K562 (cell line): Measurements from ENCODE around the gene GAD1. TPM values are rescaled to one million over a fixed set of nuclear protein-coding genes. Genes with fewer than 3 reads are reported as not detected.

Experiments used
- ARID1B ChIP-seq: fragments of 450-650 bp; IDR thresholded peaks from 2 replicates; pipeline ENCODE4 v1.6.1; 2016; ENCODE audit warnings: antibody characterized with exemption, mild to moderate bottlenecking, inconsistent platforms
- CXXC5 ChIP-seq: fragments of 250-450 bp; sonication (Bioruptor Pico); IDR thresholded peaks from 2 replicates; pipeline ENCODE4 v1.8.0; 2022; ENCODE audit warnings: inconsistent platforms, mild to moderate bottlenecking, moderate library complexity
- EGR1 ChIP-seq: fragments of 450-650 bp; conservative IDR thresholded peaks from 2 replicates; pipeline ENCODE4 v1.6.1; 2017; ENCODE audit warnings: mild to moderate bottlenecking
- KDM1A ChIP-seq, 2 experiments: fragments of 450-650 bp; IDR thresholded peaks; 2 replicates each; pipeline ENCODE4 v1.6.1; 2016; ENCODE audit warnings: mild to moderate bottlenecking in 2 of 2
- MEIS2 ChIP-seq: fragments of 450-650 bp; IDR thresholded peaks from 2 replicates; pipeline ENCODE4 v1.6.1; 2014; ENCODE audit warnings: mild to moderate bottlenecking; ENCODE audit not compliant: partially characterized antibody
- MYC ChIP-seq, 2 experiments: fragments of 250-450 bp in 1 of 2; sonication (Bioruptor Pico) in 1 of 2; IDR thresholded peaks; 2 replicates each; pipeline versions ENCODE4 v1.5.1 to v1.6.1; 2012 to 2021; ENCODE audit warnings: low read depth in 2 of 2, borderline replicate concordance in 1 of 2, improper control_type of control experiment in 1 of 2, low read length in 1 of 2, mild to moderate bottlenecking in 1 of 2, moderate library complexity in 1 of 2
- PHB2 ChIP-seq: fragments of 450-650 bp; IDR thresholded peaks from 2 replicates; pipeline ENCODE4 v1.6.1; 2017; ENCODE audit warnings: low read depth
- PTRF ChIP-seq: fragments of 450-650 bp; IDR thresholded peaks from 2 replicates; pipeline ENCODE4 v1.6.1; 2016; ENCODE audit warnings: mild to moderate bottlenecking, missing genetic modification characterization, missing compliant biosample characterization
- polyA plus RNA-seq, 8 experiments: library from polyadenylated mRNA; depleted of rRNA in 4 of 8; stranded (reverse) in 5 of 8; unstranded in 3 of 8; fragments of >200 nt; fragmentation: Nextera tagmentation in 2 of 8; fragmentation: Illumina TruSeq in 1 of 8; extraction: Ambion mirVana in 2 of 8; extraction: Trizol in 1 of 8; gene quantifications; 2 replicates each; pipeline versions ENCODE4 v1.2.1 to v1.2.3, GENCODE V29; 2011 to 2014; ENCODE audit warnings: inconsistent platforms in 1 of 8, missing spikeins in 1 of 8
- total RNA-seq, 7 experiments: library from RNA; depleted of rRNA in 6 of 7; stranded (reverse); fragments of >200 nt in 6 of 7; fragmentation: Illumina TruSeq in 2 of 7; extraction: Trizol in 2 of 7; gene quantifications; 2 replicates each; pipeline versions ENCODE4 v1.2.1 to v1.2.3, GENCODE V29; 2011 to 2021; ENCODE audit warnings: low replicate concordance in 1 of 7
- TF ChIP-seq, protein P1 (sequence below): fragments of 250-450 bp; sonication (Bioruptor Pico); IDR thresholded peaks from 2 replicates; pipeline ENCODE4 v1.5.0; 2022; ENCODE audit warnings: mild to moderate bottlenecking

GAD1 gene
- total and polyA plus RNA-seq, 9 of the 15 experiments (the other 6 are each of a cell fraction or from before 2014, with no cell fraction given), result 2.7 to 29.1 (median 15.7) TPM

DNA sequence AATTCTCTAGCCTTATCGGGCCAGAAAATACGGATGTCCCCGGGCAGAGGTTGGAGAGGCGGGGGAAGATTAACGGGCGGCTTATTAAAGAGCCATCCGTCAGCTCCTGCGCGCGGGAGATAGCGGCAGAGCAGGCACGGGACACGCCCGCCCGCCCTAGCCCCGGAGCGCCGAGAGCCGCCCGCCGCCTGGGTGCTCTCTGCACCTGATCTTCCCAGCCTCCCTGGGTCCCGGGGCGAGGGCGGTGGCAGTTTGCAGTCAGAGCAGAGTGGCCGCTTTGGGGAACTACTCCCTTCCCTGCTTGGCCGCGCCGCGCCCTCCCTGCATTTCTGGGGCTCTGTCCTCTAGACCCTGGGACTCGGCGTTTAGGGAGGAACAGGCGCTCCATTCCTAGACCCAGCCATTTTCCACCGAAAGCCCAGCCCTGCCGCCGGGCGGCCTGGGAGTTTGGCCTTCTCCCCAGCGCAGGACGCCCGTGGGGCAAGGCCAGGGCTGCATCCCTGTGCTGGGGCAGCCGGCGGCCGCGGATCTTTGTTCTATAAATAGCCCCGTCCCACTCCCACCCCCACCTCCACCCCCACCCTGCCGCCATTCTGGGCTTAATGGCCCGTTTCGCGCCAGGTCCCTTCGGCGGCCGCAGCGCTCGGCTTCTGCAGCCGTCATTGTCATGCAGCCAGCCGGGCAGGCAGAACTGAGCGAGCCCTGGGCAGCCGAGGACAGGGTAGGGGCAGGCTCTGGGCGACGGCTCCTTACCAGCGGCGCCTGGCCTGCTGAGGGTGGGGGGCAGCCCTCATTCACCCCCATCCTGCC is 6.6 kb downstream of the GAD1 start (continued):
- TF ChIP-seq KDM1A (IDR thresholded peaks at IDR 0.05) (peak in 1 of 2 experiments; percentile 52; a peak in 2 of 4 replicates), PHB2 (0 out of 2 replicates have a peak, but pooled peaks have one; percentile 29), EGR1 (no peak), ARID1B (peak; percentile 91), MEIS2 (peak; percentile 67), CXXC5 (CRISPR knock-in tag) (peak; percentile 95), PTRF (tag) (no peak), MYC (IDR thresholded peaks at IDR 0.05; ENCODE audit: low read depth, low read length) (no peak), MYC (CRISPR knock-in tag; IDR thresholded peaks at IDR 0.05; ENCODE audit: borderline replicate concordance, low read depth) (no peak)
- TF ChIP-seq, protein P1, sequence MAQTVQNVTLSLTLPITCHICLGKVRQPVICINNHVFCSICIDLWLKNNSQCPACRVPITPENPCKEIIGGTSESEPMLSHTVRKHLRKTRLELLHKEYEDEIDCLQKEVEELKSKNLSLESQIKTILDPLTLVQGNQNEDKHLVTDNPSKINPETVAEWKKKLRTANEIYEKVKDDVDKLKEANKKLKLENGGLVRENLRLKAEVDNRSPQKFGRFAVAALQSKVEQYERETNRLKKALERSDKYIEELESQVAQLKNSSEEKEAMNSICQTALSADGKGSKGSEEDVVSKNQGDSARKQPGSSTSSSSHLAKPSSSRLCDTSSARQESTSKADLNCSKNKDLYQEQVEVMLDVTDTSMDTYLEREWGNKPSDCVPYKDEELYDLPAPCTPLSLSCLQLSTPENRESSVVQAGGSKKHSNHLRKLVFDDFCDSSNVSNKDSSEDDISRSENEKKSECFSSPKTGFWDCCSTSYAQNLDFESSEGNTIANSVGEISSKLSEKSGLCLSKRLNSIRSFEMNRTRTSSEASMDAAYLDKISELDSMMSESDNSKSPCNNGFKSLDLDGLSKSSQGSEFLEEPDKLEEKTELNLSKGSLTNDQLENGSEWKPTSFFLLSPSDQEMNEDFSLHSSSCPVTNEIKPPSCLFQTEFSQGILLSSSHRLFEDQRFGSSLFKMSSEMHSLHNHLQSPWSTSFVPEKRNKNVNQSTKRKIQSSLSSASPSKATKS, result no peak
